Measurements from ENCODE around the gene DDX1. TPM values are rescaled to one million over a fixed set of nuclear protein-coding genes. Genes with fewer than 3 reads are reported as not detected.
"Not testable (repeated sequence)": the region's sequence is repeated elsewhere in the genome, so short reads cannot be mapped to it uniquely, and the experiment has no call there.

The DDX1 gene
- total RNA-seq, 1 experiment from 2014 or later = 135 TPM

- DNase-seq (ENCODE audit: low read depth) = no peak
Observed at GRCh38 chr2:15616429-15616828, 24.8 kb downstream of the DDX1 start.

- DNase-seq (ENCODE audit: low read depth) = no peak
Observed at GRCh38 chr2:15616850-15617777, 25.4 kb downstream of the DDX1 start.

DNA sequence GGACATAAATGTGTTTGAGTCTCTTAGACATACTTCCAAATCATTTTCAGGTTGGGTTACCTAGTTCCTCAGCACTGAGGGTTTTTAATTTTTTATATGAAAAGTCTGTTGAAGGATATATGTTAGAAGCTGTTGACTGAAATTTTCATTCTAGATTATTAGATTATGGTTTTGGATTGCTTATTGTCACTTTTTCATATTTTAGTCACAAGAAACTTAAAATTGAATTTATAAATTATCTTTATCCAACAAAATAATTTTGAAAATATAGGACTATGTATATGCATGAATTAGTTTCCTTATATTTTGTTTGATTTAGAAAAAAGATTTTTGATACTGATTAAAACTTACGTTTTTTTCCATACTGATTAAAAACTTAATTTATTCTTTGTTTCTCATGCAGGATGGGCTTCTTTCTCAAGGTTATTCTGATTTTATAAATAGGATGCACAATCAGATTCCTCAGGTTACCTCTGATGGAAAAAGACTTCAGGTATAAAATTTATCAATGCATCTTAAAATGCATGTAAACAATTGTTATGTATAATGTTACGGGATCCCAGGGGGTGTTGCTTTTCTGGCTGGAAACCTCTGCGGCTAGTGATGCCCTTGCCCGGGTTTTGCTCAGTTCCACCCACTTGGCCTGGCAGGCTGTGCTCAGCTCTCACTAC is 26.2 kb downstream of the DDX1 start:
- no peak for DNase-seq (ENCODE audit: low read depth)

DNA sequence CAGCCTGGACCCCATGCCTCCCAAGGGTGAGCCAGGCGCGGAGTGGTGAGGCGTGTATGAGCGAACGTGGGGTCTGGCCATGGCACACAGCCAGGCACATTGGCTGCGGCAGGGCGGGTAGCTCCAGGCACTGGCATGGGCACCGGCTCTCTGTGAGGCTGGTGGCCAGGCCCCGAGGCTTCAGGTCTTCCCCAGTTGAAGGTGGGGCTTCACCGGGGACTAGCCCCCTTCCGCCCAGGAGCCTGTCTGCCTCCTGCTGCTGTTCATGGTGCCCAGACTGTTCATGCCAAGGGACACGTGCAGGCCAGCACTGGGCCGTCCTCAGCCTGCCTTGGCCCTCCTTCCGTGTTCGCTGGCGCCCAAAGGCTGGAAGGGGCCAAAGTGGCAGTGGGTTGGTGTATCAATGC is 26.8 kb downstream of the DDX1 start:
- no peak for DNase-seq (ENCODE audit: low read depth)

DNA sequence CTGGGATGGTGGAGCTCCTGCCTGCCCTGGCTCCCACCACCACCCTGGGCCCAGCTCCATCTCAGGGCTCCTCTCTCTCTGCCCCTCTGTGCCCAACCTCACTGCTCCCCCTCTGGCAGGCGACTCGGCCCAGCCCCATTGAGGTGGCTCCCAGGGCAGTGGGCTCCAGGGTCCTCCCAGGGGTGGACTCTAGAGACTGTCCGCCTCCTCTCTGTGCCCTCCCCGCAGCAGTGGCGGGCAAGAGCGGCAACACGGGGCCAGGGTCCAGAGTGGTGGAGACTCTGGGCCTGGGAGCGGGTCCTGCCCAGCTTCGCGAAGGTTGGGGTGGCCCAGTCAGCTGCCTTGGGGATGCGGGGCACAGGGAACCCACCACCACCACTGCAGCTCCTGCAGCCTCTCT is 27.4 kb downstream of the DDX1 start:
- no peak for DNase-seq (ENCODE audit: low read depth)

DNA sequence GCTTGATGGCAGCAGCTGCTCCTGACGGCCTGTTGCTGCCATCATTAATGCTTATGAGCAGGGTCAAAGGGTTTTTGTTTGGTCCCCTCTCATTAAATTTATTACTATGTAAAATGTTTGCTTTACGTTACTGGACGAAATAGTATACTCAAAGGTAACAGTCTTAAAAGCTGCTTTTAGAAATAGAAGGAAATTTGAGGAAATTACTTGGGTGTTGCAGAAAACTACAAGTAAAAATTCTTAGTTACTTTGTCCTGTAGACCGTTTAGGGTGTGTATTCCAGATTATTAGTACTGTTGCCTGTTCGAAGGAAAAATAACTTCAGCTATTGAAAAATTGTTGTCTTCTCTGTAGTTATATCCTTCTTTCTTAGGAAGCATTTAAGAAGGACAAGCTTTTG is 27.8 kb downstream of the DDX1 start:
- no peak for DNase-seq (ENCODE audit: low read depth)

DNA sequence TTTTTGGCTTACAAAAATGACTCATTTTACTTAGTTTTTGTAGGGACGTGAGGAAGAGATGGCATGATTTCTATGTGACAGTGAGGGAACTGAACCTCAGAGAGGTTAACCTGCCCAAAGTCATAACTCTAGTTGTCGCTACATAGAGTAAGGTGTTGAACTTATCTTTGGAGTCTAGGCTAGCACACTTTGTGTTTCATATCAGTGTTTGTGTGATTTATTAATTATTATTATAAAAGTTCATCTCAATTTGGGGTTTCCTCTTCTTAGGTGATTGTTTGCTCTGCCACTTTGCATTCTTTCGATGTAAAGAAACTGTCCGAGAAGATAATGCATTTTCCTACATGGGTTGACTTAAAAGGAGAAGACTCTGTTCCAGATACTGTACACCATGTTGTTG is 28.3 kb downstream of the DDX1 start:
- no peak for DNase-seq (ENCODE audit: low read depth)

GRCh38 chr2:15620340-15620739 is 28.7 kb downstream of the DDX1 start:
- DNase-seq (ENCODE audit: low read depth) = no peak

DNA sequence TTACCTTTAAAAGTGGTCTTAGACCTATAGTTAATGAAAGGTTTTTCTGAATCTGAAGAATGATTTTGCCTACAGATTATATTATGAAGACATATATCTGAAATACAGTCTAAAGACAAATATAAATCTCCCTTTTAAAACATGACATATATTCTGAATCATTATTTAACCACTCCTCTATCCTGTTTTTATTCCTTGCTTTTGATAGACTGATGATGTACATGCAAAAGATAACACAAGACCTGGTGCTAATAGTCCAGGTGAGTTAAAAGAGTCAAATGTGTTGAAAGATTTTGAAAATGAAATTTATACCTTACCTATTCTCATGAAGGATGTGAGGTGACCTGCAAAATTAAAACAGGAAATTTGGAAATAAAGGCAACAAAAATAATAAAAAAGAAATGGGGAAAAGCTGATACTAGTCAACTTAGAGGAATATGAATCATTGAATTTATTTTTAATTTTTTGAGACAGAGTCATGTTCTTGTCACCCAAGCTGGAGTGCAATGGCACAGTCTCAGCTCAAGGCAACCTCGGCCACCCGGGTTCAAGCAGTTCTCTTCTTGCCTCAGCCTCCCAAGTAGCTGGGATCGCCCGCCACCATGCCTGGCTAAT is 29.3 kb downstream of the DDX1 start:
- DNase-seq (ENCODE audit: low read depth) = no peak

- not testable (repeated sequence) for DNase-seq (ENCODE audit: low read depth)
Observed at GRCh38 chr2:15621472-15621870, 29.8 kb downstream of the DDX1 start.

GRCh38 chr2:15622214-15622613 is 30.5 kb downstream of the DDX1 start:
- no peak for DNase-seq (ENCODE audit: low read depth)

DNA sequence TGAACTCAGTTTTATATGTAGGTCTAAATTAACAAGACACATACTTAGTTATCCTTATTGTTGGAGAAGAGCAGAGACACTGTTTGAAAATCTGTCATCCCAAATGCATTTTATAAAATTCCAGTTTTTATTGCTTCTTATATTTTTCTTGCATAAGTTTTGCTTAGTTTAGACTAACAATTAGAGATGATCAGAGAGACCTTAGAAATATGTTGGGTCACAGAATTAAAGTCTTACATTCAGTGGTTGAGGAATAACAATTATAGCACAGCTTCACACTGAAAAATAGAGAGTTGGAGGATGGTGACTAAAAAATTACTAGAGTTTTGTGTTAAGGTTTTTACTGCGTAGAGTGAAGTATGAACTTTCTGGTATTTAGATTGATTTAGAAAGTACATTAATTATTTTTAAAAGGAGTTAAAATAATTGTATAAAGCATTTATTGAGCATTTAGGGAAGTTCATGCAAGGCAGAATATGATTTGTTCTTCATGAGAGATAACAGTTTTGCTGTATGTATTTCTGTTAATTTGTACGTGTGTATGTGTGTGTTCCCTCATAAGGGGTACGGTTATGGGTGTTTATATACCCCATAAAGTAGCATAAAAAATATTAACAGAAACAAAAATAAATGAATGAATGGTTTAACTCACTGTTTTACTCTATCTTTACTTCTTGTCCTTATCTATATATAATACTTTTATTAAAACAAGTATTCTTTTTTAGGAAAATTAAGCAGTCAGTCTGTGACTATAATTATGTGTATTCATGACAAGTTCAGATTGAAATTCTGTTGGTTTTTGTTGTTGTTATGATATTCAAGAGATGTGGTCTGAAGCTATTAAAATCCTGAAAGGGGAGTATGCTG is 31.2 kb downstream of the DDX1 start:
- DNase-seq (ENCODE audit: low read depth) = no peak

DNA sequence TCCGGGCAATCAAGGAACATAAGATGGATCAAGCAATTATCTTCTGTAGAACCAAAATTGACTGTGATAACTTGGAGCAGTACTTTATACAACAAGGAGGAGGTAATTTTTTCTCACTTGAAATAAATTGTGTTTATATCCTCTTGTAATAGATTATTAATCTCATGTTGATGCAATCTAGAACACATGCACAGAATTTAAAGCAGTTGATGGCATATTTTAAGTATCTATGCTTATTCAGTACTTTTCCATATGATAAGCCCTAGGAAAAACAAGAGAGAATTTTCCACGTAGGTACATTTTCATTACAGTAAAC is 31.8 kb downstream of the DDX1 start:
- DNase-seq (ENCODE audit: low read depth) = no peak

GRCh38 chr2:15623898-15624541 is 32.4 kb downstream of the DDX1 start:
- DNase-seq (ENCODE audit: low read depth) = no peak

DNA sequence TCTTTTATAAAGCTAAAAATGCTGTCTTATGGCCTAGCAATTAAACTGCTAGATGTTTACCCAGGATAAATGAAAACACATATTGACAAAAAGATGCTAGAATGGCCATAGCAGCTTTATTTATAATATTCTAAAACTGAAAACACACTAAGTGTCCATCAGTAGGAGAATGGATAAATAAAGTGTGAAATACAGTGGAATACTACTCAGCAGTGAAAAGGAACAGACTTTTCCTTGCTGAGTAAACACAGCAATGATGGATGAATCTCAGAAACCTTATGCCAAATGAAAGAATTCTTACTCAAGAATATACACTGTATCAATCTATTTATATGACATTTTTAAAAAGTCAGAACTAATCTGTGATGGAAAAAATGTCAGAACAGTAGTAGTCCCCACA is 33.2 kb downstream of the DDX1 start:
- DNase-seq (ENCODE audit: low read depth) = no peak

DNA sequence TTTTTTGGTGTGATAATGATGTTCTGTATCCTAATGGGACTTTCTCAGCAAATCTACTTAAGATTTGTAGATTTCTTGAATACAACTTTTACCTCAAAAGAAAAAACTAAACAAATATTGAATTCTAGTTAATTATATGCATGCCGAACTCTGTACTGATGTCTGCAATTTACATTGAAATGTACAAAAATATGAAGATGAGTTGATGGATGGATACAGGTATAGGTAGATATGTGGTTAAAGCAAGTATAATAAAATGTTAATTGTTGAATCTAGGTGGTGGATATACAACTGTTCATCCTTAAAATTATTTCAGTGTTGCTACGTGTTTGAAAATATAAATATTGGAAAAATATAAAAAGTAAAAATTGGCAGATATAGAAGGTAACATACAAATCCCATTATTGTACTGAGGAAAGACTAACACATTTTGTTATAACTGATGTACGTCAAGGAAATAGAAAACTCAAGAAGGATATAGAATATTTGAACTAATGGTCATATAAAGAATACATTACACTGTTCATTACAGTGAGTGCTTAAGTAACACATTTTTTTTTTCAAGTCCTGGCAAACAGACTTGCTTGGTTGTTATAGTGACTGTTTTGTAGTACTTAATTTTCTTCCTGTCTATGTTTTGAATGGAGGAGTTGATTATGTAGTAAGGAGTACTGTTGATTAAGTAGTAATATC is 33.8 kb downstream of the DDX1 start:
- no peak for DNase-seq (ENCODE audit: low read depth)

DNA sequence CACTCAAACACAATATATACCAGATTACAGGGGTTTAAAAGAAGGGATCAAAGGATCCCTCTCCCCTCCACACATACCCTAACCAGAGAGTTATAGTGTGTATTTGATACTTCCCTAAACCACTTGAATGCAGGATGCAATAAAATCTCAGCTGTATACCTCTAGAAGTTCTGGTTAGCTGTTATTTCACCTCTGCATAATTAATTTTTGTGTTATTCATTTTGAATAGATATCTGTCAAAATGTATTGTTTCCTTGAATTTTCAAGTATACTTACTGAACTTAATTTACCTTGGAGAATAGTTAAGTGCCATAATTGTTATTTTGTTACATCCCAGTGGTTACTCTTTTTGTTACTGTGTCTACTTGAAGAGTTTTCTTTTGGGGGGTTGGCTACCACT is 34.5 kb downstream of the DDX1 start:
- no peak for DNase-seq (ENCODE audit: low read depth)

GRCh38 chr2:15626967-15627366 is 35.3 kb downstream of the DDX1 start:
- DNase-seq (ENCODE audit: low read depth) = no peak

GRCh38 chr2:15627817-15628684 is 36.4 kb downstream of the DDX1 start:
- no peak for DNase-seq (ENCODE audit: low read depth)
